ENCODE measurements around the gene ITIH4. TPM values are rescaled to one million over a fixed set of nuclear protein-coding genes. Genes with fewer than 3 reads are reported as not detected.

Gene ITIH4
- polyA plus RNA-seq, 3 donors = 0.59 to 47.7 TPM; not detected in 1

DNA sequence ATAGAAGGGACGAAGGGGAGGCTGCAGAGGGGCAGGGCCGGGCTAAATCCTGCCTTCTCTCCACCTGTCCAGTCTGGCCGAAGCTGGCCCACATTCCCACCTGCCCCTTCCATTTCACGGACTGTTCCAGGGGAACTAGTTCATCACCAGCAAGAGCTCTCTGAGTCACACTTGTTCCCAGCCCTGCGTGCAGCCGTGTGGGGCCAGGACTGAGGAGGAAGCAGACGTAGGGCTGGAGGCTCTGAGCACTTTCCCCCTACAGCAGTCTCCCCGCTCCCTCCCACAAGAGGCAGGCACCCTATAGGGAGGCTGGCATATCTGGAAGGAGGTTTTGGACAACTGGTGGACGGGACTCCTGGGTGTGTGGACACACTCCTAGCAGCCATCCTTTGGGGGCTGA is 3.0 kb downstream of the ITIH4 start:
- Histone ChIP-seq H3K9me3 (replicated peaks in 1 of 2; ENCODE audit: control insufficient read depth in 1 of 2, insufficient read depth in 1 of 2, low read length in 2 of 2) (no peaks in the 10 kb centered on the region), H3K27ac (ENCODE audit: low read depth in 1 of 2, low read length in 2 of 2) (no peak overlapping the region), H4K20me1 (ENCODE audit: insufficient read depth, low read length) (no peaks in the 10 kb centered on the region), H3K79me2 (ENCODE audit: insufficient read depth, low read length) (no peaks in the 10 kb centered on the region), H3K9ac (ENCODE audit: insufficient read depth, low read length, poor library complexity, severe bottlenecking) (no peak overlapping the region), H2AFZ (ENCODE audit: insufficient read depth, low read depth, low read length, poor library complexity, severe bottlenecking) (no peak overlapping the region), H3K27me3 (ENCODE audit: control insufficient read depth in 2 of 2, insufficient read depth in 2 of 2, low read length in 2 of 2) (no peaks in the 10 kb centered on the region), H3K4me3 (replicated peaks in 1 of 3; ENCODE audit: low read depth in 2 of 3, low read length in 3 of 3) (no peak overlapping the region), H3K36me3 (replicated peaks in 1 of 2; ENCODE audit: control insufficient read depth in 1 of 2, insufficient read depth in 2 of 2, low read length in 2 of 2) (peaks cover 5 to 17% of the 10 kb centered on the region in 2 donors), H3K4me2 (replicated peaks; ENCODE audit: extremely low read depth, low read length, poor library complexity, severe bottlenecking) (no peak overlapping the region), H3K4me1 (ENCODE audit: control insufficient read depth in 1 of 2, insufficient read depth in 2 of 2, low read length in 2 of 2) (no peaks in the 10 kb centered on the region)
- TF ChIP-seq, protein P1, sequence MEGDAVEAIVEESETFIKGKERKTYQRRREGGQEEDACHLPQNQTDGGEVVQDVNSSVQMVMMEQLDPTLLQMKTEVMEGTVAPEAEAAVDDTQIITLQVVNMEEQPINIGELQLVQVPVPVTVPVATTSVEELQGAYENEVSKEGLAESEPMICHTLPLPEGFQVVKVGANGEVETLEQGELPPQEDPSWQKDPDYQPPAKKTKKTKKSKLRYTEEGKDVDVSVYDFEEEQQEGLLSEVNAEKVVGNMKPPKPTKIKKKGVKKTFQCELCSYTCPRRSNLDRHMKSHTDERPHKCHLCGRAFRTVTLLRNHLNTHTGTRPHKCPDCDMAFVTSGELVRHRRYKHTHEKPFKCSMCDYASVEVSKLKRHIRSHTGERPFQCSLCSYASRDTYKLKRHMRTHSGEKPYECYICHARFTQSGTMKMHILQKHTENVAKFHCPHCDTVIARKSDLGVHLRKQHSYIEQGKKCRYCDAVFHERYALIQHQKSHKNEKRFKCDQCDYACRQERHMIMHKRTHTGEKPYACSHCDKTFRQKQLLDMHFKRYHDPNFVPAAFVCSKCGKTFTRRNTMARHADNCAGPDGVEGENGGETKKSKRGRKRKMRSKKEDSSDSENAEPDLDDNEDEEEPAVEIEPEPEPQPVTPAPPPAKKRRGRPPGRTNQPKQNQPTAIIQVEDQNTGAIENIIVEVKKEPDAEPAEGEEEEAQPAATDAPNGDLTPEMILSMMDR (IDR thresholded peaks at IDR 0.05) = no peak
- intact Hi-C loops (cut with micrococcal nuclease) = no loop called here
- Mint-ChIP-seq H3K27me3 (ENCODE audit: low read depth in 3 of 3) (peaks cover 0 to 6% (median 0%) of the 10 kb centered on the region in 3 donors), H3K4me3 (no peak overlapping the region), H3K27ac (no peak overlapping the region), H3K36me3 (peaks cover 8 to 21% of the 10 kb centered on the region in 2 donors), H3K4me1 (peaks cover 8% of the 10 kb centered on the region), H3K9me3 (no peaks in the 10 kb centered on the region)
- DNase-seq = no peak
- WGBS (ENCODE audit: insufficient coverage) = 100% methylated on average over 4 of the region's 9 CpGs

GRCh38 chr3:52824037-52824436 is 6.4 kb downstream of the ITIH4 start:
- H3K4me1 Mint-ChIP-seq = no peaks in the 10 kb centered on the region
- DNase-seq = no peak
- Histone ChIP-seq H3K27ac (ENCODE audit: low read depth in 1 of 2, low read length in 2 of 2) (no peak overlapping the region), H4K20me1 (ENCODE audit: insufficient read depth, low read length) (no peaks in the 10 kb centered on the region), H3K4me2 (replicated peaks; ENCODE audit: extremely low read depth, low read length, poor library complexity, severe bottlenecking) (no peak overlapping the region), H3K9me3 (replicated peaks in 1 of 2; ENCODE audit: control insufficient read depth in 1 of 2, insufficient read depth in 1 of 2, low read length in 2 of 2) (no peaks in the 10 kb centered on the region), H3K27me3 (ENCODE audit: control insufficient read depth in 2 of 2, insufficient read depth in 2 of 2, low read length in 2 of 2) (no peaks in the 10 kb centered on the region), H2AFZ (ENCODE audit: insufficient read depth, low read depth, low read length, poor library complexity, severe bottlenecking) (no peak overlapping the region), H3K9ac (ENCODE audit: insufficient read depth, low read length, poor library complexity, severe bottlenecking) (no peak overlapping the region), H3K79me2 (ENCODE audit: insufficient read depth, low read length) (no peaks in the 10 kb centered on the region), H3K4me1 (ENCODE audit: control insufficient read depth in 1 of 2, insufficient read depth in 2 of 2, low read length in 2 of 2) (no peaks in the 10 kb centered on the region), H3K36me3 (replicated peaks in 1 of 2; ENCODE audit: control insufficient read depth in 1 of 2, insufficient read depth in 2 of 2, low read length in 2 of 2) (peaks cover 5 to 26% of the 10 kb centered on the region in 2 donors), H3K4me3 (replicated peaks in 1 of 3; ENCODE audit: low read depth in 2 of 3, low read length in 3 of 3) (no peak overlapping the region)
- H3K9me3 Mint-ChIP-seq = no peaks in the 10 kb centered on the region
- WGBS (ENCODE audit: insufficient coverage) = 98% methylated on average over 9 of the region's 10 CpGs
- intact Hi-C loops (cut with micrococcal nuclease) = loop anchor here in 1 of 2 donors (5.0 kb wide), 1 partner anchor 82 kb away; no protein-coding TSS in a partner anchor
- peaks cover 9 to 27% of the 10 kb centered on the region in 2 donors for H3K36me3 Mint-ChIP-seq
- H3K27ac Mint-ChIP-seq = no peak overlapping the region
- TF ChIP-seq, protein P1 (IDR thresholded peaks at IDR 0.05) = no peak
- H3K27me3 Mint-ChIP-seq (ENCODE audit: low read depth in 3 of 3) = peaks cover 0 to 3% (median 2%) of the 10 kb centered on the region in 3 donors
- H3K4me3 Mint-ChIP-seq = no peak overlapping the region
